ENCODE results near the gene CAPZA1.

The CAPZA1 gene

GRCh38 chr1:112700290-112701226 is 80.9 kb downstream of the CAPZA1 start:
- Histone ChIP-seq H3K36me3 (ENCODE audit: control insufficient read depth in 1 of 2, insufficient read depth in 2 of 2, low read length in 2 of 2) (peaks cover 54 to 66% of the 10 kb centered on the region in 2 experiments), H3K14ac (ENCODE audit: low read length) (peak overlapping the region; percentile 2), H3K4me2 (ENCODE audit: low read length) (peak overlapping the region; percentile 34), H3K23ac (ENCODE audit: low read length) (no peak overlapping the region), H2BK12ac (ENCODE audit: low read length) (peak overlapping the region; percentile 7), H2BK120ac (ENCODE audit: insufficient read depth, low read length, poor library complexity) (peak overlapping the region; percentile 29), H4K12ac (ENCODE audit: low read depth, low read length) (no peak overlapping the region), H3K27ac (ENCODE audit: low read depth, low read length) (peak overlapping the region; percentile 81), H3K9ac (ENCODE audit: low read length) (peak overlapping the region; percentile 19), H3K4me3 (ENCODE audit: low read depth, low read length) (no peak overlapping the region), H3K9me3 (ENCODE audit: insufficient read depth, low read depth, low read length) (no peaks in the 10 kb centered on the region), H4K91ac (ENCODE audit: low read depth, low read length) (peak overlapping the region; percentile 20), H3K79me2 (ENCODE audit: control insufficient read depth, insufficient read depth, low read length, poor library complexity) (peaks cover 13% of the 10 kb centered on the region), H2BK5ac (ENCODE audit: low read depth, low read length, poor library complexity) (peak overlapping the region; percentile 50), H3K4me1 (ENCODE audit: control insufficient read depth in 1 of 2, insufficient read depth in 2 of 2, low read length in 2 of 2) (peaks cover 47 to 52% of the 10 kb centered on the region in 2 experiments), H3K4ac (ENCODE audit: low read depth, low read length) (no peak overlapping the region), H2AFZ (ENCODE audit: insufficient read depth, low read length, poor library complexity) (no peak overlapping the region), H3K79me1 (ENCODE audit: low read length) (peaks cover 18% of the 10 kb centered on the region), H3K18ac (ENCODE audit: low read length) (peak overlapping the region; percentile 53), H2AK5ac (ENCODE audit: low read length) (peak overlapping the region; percentile 0), H4K8ac (ENCODE audit: low read depth, low read length) (no peak overlapping the region), H3K27me3 (ENCODE audit: insufficient read depth, low read length) (no peaks in the 10 kb centered on the region)
- peak; percentile 62 for DNase-seq
- no CpG with 5 or more reads among the region's 7 CpGs for WGBS (ENCODE audit: extremely low coverage, insufficient coverage, insufficient read length)

DNA sequence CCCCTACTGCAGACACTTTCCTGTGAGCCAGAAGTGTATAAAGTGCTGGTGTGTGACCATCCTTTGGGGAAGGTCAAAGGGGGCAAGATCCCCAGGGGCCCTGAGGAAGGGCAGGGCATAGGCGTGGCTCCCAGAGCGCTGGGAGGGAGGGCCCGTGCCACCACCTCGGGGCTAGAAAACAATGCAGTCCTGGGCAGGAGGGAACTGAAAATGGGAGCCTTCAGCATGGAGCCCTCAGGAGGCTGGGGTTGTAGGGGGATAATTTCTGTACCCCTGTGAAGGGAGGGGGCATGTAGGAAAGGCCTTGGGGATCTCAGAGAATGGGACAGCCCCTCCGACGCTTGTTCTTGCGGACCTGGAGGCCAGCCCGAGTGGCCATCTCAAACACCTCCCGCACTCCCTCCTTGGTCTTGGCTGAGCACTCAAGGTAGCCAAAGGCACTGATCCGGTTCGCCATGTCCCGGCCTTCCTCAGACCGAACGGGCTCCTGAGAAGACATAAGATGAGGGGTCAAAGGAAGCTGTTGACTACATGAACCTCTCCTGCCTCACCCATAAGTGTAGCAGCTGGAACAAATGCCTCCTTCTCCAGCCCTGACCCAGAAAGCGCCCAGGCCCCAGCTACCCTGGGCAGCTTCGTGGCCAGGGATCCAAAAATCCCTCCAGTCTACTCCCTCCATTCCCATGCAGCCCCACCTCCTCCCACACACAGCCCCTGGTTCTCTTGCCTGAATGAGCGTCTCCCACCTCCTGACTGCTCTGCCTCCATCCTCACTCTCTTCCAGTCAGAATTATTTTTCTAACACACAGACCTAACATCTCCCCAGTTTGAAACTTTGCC is 81.8 kb downstream of the CAPZA1 start:
- peaks cover 20% of the 10 kb centered on the region for H3K79me2 ChIP-seq (ENCODE audit: control insufficient read depth, insufficient read depth, low read length, poor library complexity)
- no CpG with 5 or more reads among the region's 17 CpGs for WGBS (ENCODE audit: extremely low coverage, insufficient coverage, insufficient read length)
- peaks cover 51 to 57% of the 10 kb centered on the region in 2 experiments for H3K4me1 ChIP-seq (ENCODE audit: control insufficient read depth in 1 of 2, insufficient read depth in 2 of 2, low read length in 2 of 2)
- H3K23ac ChIP-seq (ENCODE audit: low read length): no peak overlapping the region
- H2BK12ac ChIP-seq (ENCODE audit: low read length): peak overlapping the region; percentile 7
- no peak overlapping the region for H3K14ac ChIP-seq (ENCODE audit: low read length)
- peak overlapping the region; percentile 13 for H4K91ac ChIP-seq (ENCODE audit: low read depth, low read length)
- H4K8ac ChIP-seq (ENCODE audit: low read depth, low read length): no peak overlapping the region
- H3K79me1 ChIP-seq (ENCODE audit: low read length): peaks cover 24% of the 10 kb centered on the region
- H2BK5ac ChIP-seq (ENCODE audit: low read depth, low read length, poor library complexity): no peak overlapping the region
- H3K27ac ChIP-seq (ENCODE audit: low read depth, low read length): peak overlapping the region; percentile 81
- peaks cover 47 to 59% of the 10 kb centered on the region in 2 experiments for H3K36me3 ChIP-seq (ENCODE audit: control insufficient read depth in 1 of 2, insufficient read depth in 2 of 2, low read length in 2 of 2)
- H3K27me3 ChIP-seq (ENCODE audit: insufficient read depth, low read length): no peaks in the 10 kb centered on the region
- H3K9ac ChIP-seq (ENCODE audit: low read length): no peak overlapping the region
- H2AK5ac ChIP-seq (ENCODE audit: low read length): no peak overlapping the region
- H2AFZ ChIP-seq (ENCODE audit: insufficient read depth, low read length, poor library complexity): no peak overlapping the region
- H4K12ac ChIP-seq (ENCODE audit: low read depth, low read length): no peak overlapping the region
- DNase-seq: no peak
- no peaks in the 10 kb centered on the region for H3K9me3 ChIP-seq (ENCODE audit: insufficient read depth, low read depth, low read length)
- H2BK120ac ChIP-seq (ENCODE audit: insufficient read depth, low read length, poor library complexity): no peak overlapping the region
- no peak overlapping the region for H3K18ac ChIP-seq (ENCODE audit: low read length)
- no peak overlapping the region for H3K4me3 ChIP-seq (ENCODE audit: low read depth, low read length)
- H3K4ac ChIP-seq (ENCODE audit: low read depth, low read length): no peak overlapping the region
- H3K4me2 ChIP-seq (ENCODE audit: low read length): peak overlapping the region; percentile 28

- H3K4me3 ChIP-seq (ENCODE audit: low read depth, low read length): no peak overlapping the region
- H2BK12ac ChIP-seq (ENCODE audit: low read length): no peak overlapping the region
- peaks cover 42 to 53% of the 10 kb centered on the region in 2 experiments for H3K36me3 ChIP-seq (ENCODE audit: control insufficient read depth in 1 of 2, insufficient read depth in 2 of 2, low read length in 2 of 2)
- H4K91ac ChIP-seq (ENCODE audit: low read depth, low read length): no peak overlapping the region
- no peak overlapping the region for H3K23ac ChIP-seq (ENCODE audit: low read length)
- H4K8ac ChIP-seq (ENCODE audit: low read depth, low read length): no peak overlapping the region
- no peak overlapping the region for H3K4me2 ChIP-seq (ENCODE audit: low read length)
- no peaks in the 10 kb centered on the region for H3K27me3 ChIP-seq (ENCODE audit: insufficient read depth, low read length)
- peaks cover 51 to 57% of the 10 kb centered on the region in 2 experiments for H3K4me1 ChIP-seq (ENCODE audit: control insufficient read depth in 1 of 2, insufficient read depth in 2 of 2, low read length in 2 of 2)
- H3K79me2 ChIP-seq (ENCODE audit: control insufficient read depth, insufficient read depth, low read length, poor library complexity): peaks cover 24% of the 10 kb centered on the region
- H3K79me1 ChIP-seq (ENCODE audit: low read length): peaks cover 29% of the 10 kb centered on the region
- no peak overlapping the region for H2BK5ac ChIP-seq (ENCODE audit: low read depth, low read length, poor library complexity)
- H4K12ac ChIP-seq (ENCODE audit: low read depth, low read length): no peak overlapping the region
- H3K18ac ChIP-seq (ENCODE audit: low read length): no peak overlapping the region
- WGBS (ENCODE audit: extremely low coverage, insufficient coverage, insufficient read length): no CpG with 5 or more reads among the region's 3 CpGs
- H2AK5ac ChIP-seq (ENCODE audit: low read length): no peak overlapping the region
- H3K14ac ChIP-seq (ENCODE audit: low read length): no peak overlapping the region
- no peak overlapping the region for H2BK120ac ChIP-seq (ENCODE audit: insufficient read depth, low read length, poor library complexity)
- H3K9ac ChIP-seq (ENCODE audit: low read length): no peak overlapping the region
- H3K9me3 ChIP-seq (ENCODE audit: insufficient read depth, low read depth, low read length): no peaks in the 10 kb centered on the region
- peak; percentile 33 to 50 for DNase-seq
- H3K27ac ChIP-seq (ENCODE audit: low read depth, low read length): no peak overlapping the region
- H2AFZ ChIP-seq (ENCODE audit: insufficient read depth, low read length, poor library complexity): no peak overlapping the region
- no peak overlapping the region for H3K4ac ChIP-seq (ENCODE audit: low read depth, low read length)
Measured at GRCh38 chr1:112702067-112702395, 82.4 kb downstream of the CAPZA1 start.

GRCh38 chr1:112702420-112703261 is 83.0 kb downstream of the CAPZA1 start:
- Histone ChIP-seq H2AK5ac (ENCODE audit: low read length) (no peak overlapping the region), H3K23ac (ENCODE audit: low read length) (no peak overlapping the region), H3K36me3 (ENCODE audit: control insufficient read depth in 1 of 2, insufficient read depth in 2 of 2, low read length in 2 of 2) (peaks cover 42 to 53% of the 10 kb centered on the region in 2 experiments), H3K27ac (ENCODE audit: low read depth, low read length) (no peak overlapping the region), H4K8ac (ENCODE audit: low read depth, low read length) (no peak overlapping the region), H2BK5ac (ENCODE audit: low read depth, low read length, poor library complexity) (no peak overlapping the region), H2BK12ac (ENCODE audit: low read length) (no peak overlapping the region), H4K91ac (ENCODE audit: low read depth, low read length) (no peak overlapping the region), H3K9me3 (ENCODE audit: insufficient read depth, low read depth, low read length) (no peaks in the 10 kb centered on the region), H2AFZ (ENCODE audit: insufficient read depth, low read length, poor library complexity) (no peak overlapping the region), H3K4me2 (ENCODE audit: low read length) (no peak overlapping the region), H3K18ac (ENCODE audit: low read length) (no peak overlapping the region), H3K4ac (ENCODE audit: low read depth, low read length) (no peak overlapping the region), H3K4me1 (ENCODE audit: control insufficient read depth in 1 of 2, insufficient read depth in 2 of 2, low read length in 2 of 2) (peaks cover 53 to 59% of the 10 kb centered on the region in 2 experiments), H3K14ac (ENCODE audit: low read length) (no peak overlapping the region), H3K4me3 (ENCODE audit: low read depth, low read length) (no peak overlapping the region), H2BK120ac (ENCODE audit: insufficient read depth, low read length, poor library complexity) (no peak overlapping the region), H3K27me3 (ENCODE audit: insufficient read depth, low read length) (no peaks in the 10 kb centered on the region), H3K79me1 (ENCODE audit: low read length) (peaks cover 34% of the 10 kb centered on the region), H4K12ac (ENCODE audit: low read depth, low read length) (no peak overlapping the region), H3K9ac (ENCODE audit: low read length) (no peak overlapping the region), H3K79me2 (ENCODE audit: control insufficient read depth, insufficient read depth, low read length, poor library complexity) (peaks cover 24% of the 10 kb centered on the region)
- WGBS (ENCODE audit: extremely low coverage, insufficient coverage, insufficient read length): no CpG with 5 or more reads among the region's 12 CpGs
- DNase-seq: no peak
